ENCODE data around the gene CNTN2. TPM values are rescaled to one million over a fixed set of nuclear protein-coding genes. Genes with fewer than 3 reads are reported as not detected.

Gene CNTN2
- total RNA-seq, 2 experiments from 2014 or later, result not detected

DNA sequence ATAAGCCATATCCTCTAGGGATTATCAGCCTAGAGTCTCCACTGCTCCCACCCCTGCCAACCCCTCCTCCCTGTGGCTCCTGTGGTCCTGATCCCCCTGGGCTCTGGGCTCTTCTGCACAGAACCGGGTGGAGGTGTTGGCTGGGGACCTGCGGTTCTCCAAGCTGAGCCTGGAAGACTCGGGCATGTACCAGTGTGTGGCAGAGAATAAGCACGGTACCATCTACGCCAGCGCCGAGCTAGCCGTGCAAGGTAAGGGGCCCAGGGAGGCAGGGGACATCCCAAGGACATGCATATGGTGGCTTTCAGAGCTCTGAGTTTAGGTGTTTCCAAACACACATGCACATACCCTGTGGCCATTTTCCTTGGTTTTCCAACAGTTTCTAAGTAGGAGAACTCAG lies 19.3 kb downstream of the CNTN2 start:
- Mint-ChIP-seq H3K4me3 (no peak overlapping the region), H3K27me3 (no peaks in the 10 kb centered on the region), H3K27ac (no peak overlapping the region), H3K9me3 (no peaks in the 10 kb centered on the region), H3K36me3 (ENCODE audit: low read depth) (no peaks in the 10 kb centered on the region), H3K4me1 (no peaks in the 10 kb centered on the region)
- ChIA-PET POLR2A (interaction anchor here (1.6 kb wide), 1 partner anchor 13 kb away, joined by 5 read pairs; no protein-coding TSS in a partner anchor), CTCF (interaction anchor here (0.5 to 4.4 kb wide), 31 partner anchors 9 to 379 kb away, joined by 3 to 70 read pairs (median 7); partner anchors contain the start of gene TMEM81)
- no peak for DNase-seq

DNA sequence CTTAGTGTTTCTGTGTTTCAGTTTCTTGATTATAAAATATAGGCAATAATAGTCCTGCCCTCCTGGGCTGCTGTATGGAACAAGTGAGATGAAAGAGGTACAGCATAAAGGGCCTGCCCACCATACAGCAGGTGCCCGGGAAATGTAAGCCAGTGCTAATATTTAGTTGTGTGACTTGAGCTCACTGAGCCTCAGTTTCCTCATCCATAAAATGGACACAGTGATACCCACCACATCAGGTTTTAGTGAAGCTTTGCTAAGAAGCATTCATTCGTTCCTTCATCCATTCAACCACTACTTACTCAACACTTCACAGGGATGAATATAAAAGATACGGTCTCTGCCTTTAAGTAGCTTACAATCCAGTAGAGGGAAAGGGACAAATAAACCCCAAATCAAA lies 19.9 kb downstream of the CNTN2 start:
- no peak for DNase-seq
- no peaks in the 10 kb centered on the region for H3K9me3 Mint-ChIP-seq
- H3K4me3 Mint-ChIP-seq, result no peak overlapping the region
- H3K36me3 Mint-ChIP-seq (ENCODE audit: low read depth), result no peaks in the 10 kb centered on the region
- CTCF ChIA-PET, result interaction anchor here (0.7 to 4.4 kb wide), 12 partner anchors 10 to 263 kb away, joined by 3 to 70 read pairs (median 14); partner anchors contain the start of gene TMEM81
- H3K4me1 Mint-ChIP-seq, result no peaks in the 10 kb centered on the region
- H3K27me3 Mint-ChIP-seq, result no peaks in the 10 kb centered on the region
- POLR2A ChIA-PET, result interaction anchor here (1.6 kb wide), 1 partner anchor 12 kb away, joined by 5 read pairs; no protein-coding TSS in a partner anchor
- H3K27ac Mint-ChIP-seq, result no peak overlapping the region

DNA sequence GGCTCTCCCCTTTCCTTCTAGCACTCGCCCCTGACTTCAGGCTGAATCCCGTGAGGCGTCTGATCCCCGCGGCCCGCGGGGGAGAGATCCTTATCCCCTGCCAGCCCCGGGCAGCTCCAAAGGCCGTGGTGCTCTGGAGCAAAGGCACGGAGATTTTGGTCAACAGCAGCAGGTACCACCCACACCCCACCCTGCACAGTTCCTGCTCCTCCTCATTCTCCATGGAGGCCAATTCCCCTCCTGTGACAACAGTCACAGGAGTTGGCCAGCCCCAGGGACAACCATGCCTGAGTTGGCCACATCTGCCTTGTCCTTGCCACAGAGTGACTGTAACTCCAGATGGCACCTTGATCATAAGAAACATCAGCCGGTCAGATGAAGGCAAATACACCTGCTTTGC lies 21.3 kb downstream of the CNTN2 start:
- Mint-ChIP-seq H3K27me3 (no peaks in the 10 kb centered on the region), H3K4me1 (no peaks in the 10 kb centered on the region), H3K4me3 (no peak overlapping the region), H3K9me3 (no peaks in the 10 kb centered on the region), H3K36me3 (ENCODE audit: low read depth) (no peaks in the 10 kb centered on the region), H3K27ac (no peak overlapping the region)
- ChIA-PET CTCF (interaction anchor here (1.4 to 4.4 kb wide), 3 partner anchors 8 to 190 kb away, joined by 3 to 70 read pairs (median 34); no protein-coding TSS in a partner anchor), POLR2A (no interaction called here)
- DNase-seq, result no peak

DNA sequence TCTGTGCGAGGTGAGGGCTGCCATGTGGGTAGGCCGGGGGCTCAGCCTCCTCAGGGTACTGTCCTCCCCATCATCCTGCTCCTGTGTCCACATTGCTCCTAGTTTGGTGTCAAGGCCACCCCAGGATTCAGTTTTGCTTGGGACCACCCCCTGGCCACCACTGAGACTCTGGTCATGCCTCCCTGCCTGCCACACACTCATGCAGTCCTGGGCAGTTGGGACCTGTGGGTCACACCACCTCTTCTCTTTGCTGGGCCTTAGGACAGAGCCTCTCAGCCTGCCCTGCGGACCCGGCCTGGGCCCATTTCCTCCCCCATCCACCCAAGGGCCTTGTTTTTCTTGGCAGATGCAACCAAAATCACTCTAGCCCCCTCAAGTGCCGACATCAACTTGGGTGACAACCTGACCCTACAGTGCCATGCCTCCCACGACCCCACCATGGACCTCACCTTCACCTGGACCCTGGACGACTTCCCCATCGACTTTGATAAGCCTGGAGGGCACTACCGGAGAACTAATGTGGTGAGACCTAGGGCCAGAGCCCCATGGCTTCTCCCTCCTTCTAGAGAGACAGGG lies 21.8 kb downstream of the CNTN2 start:
- Mint-ChIP-seq H3K36me3 (ENCODE audit: low read depth) (no peaks in the 10 kb centered on the region), H3K9me3 (no peaks in the 10 kb centered on the region), H3K4me3 (no peak overlapping the region), H3K4me1 (no peaks in the 10 kb centered on the region), H3K27me3 (no peaks in the 10 kb centered on the region), H3K27ac (no peak overlapping the region)
- ChIA-PET CTCF (no interaction called here), POLR2A (no interaction called here)
- DNase-seq, result no peak

DNA sequence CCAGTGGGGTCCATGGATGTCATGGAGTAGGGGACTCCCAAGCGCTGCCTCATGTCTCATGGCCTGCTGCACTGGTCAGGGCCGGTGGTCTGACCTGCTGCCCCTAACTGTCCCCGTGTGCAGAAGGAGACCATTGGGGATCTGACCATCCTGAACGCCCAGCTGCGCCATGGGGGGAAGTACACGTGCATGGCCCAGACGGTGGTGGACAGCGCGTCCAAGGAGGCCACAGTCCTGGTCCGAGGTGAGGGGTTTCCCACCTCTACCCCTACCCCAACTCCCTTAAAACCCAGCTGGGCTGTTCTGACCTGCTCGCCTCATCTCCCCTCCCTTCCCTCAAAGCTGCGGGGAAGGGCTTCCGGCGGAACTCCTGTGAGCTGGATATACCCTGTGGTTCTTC lies 22.7 kb downstream of the CNTN2 start:
- H3K4me1 Mint-ChIP-seq, result no peaks in the 10 kb centered on the region
- H3K27me3 Mint-ChIP-seq, result no peaks in the 10 kb centered on the region
- no peak overlapping the region for H3K4me3 Mint-ChIP-seq
- DNase-seq, result no peak
- ChIA-PET CTCF (interaction anchor here (0.6 to 1.0 kb wide), 3 partner anchors 91 to 260 kb away, joined by 3 read pairs; no protein-coding TSS in a partner anchor), POLR2A (interaction anchor here (0.8 kb wide), 1 partner anchor 10 kb away, joined by 4 read pairs; no protein-coding TSS in a partner anchor)
- H3K9me3 Mint-ChIP-seq, result no peaks in the 10 kb centered on the region
- no peaks in the 10 kb centered on the region for H3K36me3 Mint-ChIP-seq (ENCODE audit: low read depth)
- H3K27ac Mint-ChIP-seq, result no peak overlapping the region

DNA sequence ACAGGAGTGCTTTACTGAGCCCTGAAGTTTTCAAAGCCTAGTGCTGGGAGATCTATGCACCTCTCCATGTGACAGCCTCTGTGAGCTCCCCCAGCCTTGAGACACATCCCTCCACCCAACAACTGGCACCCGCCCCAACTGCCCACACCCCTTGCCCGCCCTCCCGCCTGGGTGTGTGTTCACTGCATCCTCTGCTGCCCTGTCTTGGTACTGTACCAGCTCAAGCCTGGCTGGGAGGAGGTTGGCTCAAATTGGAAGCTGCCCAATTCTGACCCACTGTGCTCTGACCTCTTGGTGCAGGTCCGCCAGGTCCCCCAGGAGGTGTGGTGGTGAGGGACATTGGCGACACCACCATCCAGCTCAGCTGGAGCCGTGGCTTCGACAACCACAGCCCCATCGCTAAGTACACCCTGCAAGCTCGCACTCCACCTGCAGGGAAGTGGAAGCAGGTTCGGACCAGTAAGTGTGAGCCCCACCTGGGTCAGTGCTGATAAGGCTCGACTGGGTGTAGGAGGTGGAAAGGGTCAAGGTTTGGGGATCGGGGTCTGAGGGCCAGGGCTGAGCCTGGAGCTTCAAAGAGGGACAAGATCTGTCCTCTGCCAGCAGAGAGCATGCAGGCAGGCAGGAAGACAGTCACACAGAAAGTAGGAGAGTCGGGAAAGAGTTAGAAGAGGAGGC lies 23.3 kb downstream of the CNTN2 start:
- Mint-ChIP-seq H3K9me3 (no peaks in the 10 kb centered on the region), H3K27ac (no peak overlapping the region), H3K27me3 (no peaks in the 10 kb centered on the region), H3K36me3 (ENCODE audit: low read depth) (no peaks in the 10 kb centered on the region), H3K4me3 (no peak overlapping the region), H3K4me1 (no peaks in the 10 kb centered on the region)
- CTCF ChIA-PET, result interaction anchor here (0.6 to 1.0 kb wide), 4 partner anchors 14 to 260 kb away, joined by 3 read pairs; no protein-coding TSS in a partner anchor
- DNase-seq, result no peak
- POLR2A ChIA-PET, result interaction anchor here (0.8 kb wide), 1 partner anchor 10 kb away, joined by 4 read pairs; no protein-coding TSS in a partner anchor

DNA sequence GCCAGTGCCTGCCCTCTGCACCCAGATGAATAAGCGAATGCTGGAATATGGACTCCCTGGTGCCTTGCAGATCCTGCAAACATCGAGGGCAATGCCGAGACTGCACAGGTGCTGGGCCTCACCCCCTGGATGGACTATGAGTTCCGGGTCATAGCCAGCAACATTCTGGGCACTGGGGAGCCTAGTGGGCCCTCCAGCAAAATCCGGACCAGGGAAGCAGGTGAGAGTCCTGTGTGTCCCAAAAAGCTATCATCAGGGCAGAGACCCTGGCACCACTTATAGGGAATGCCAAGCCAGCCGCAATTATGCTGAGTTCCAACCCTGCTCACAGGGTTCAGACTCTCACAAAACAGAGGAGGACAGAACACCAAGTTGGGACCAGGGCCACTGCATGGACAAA lies 24.0 kb downstream of the CNTN2 start:
- Mint-ChIP-seq H3K36me3 (ENCODE audit: low read depth) (no peaks in the 10 kb centered on the region), H3K27me3 (no peaks in the 10 kb centered on the region), H3K27ac (no peak overlapping the region), H3K4me1 (no peaks in the 10 kb centered on the region), H3K4me3 (no peak overlapping the region), H3K9me3 (no peaks in the 10 kb centered on the region)
- DNase-seq, result no peak
- POLR2A ChIA-PET, result no interaction called here
- CTCF ChIA-PET, result interaction anchor here (0.8 kb wide), 1 partner anchor 15 kb away, joined by 3 read pairs; no protein-coding TSS in a partner anchor

DNA sequence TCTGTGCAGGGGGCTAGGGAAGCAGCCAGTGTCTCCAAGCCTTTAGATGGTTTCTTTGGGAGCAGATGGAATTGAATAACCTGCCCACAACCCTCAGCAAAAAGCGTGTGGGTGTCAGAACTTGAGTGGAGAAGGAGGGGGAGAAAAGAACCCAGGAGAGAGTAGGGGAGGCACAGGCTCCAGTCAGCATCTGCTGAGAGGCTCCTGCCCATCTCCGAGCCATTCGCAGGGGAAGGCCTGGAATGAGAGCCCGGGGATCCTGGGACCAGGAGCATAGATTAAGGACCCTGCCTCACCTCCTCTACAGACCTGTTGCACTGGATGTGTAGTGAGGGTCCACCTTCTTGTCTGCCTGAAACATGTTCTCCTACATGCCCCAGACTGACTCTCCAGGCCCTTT lies 25.0 kb downstream of the CNTN2 start:
- DNase-seq, result no peak
- H3K4me1 Mint-ChIP-seq, result no peaks in the 10 kb centered on the region
- no peaks in the 10 kb centered on the region for H3K9me3 Mint-ChIP-seq
- H3K27me3 Mint-ChIP-seq, result no peaks in the 10 kb centered on the region
- CTCF ChIA-PET, result no interaction called here
- H3K36me3 Mint-ChIP-seq (ENCODE audit: low read depth), result no peaks in the 10 kb centered on the region
- no peak overlapping the region for H3K27ac Mint-ChIP-seq
- POLR2A ChIA-PET, result no interaction called here
- H3K4me3 Mint-ChIP-seq, result no peak overlapping the region

DNA sequence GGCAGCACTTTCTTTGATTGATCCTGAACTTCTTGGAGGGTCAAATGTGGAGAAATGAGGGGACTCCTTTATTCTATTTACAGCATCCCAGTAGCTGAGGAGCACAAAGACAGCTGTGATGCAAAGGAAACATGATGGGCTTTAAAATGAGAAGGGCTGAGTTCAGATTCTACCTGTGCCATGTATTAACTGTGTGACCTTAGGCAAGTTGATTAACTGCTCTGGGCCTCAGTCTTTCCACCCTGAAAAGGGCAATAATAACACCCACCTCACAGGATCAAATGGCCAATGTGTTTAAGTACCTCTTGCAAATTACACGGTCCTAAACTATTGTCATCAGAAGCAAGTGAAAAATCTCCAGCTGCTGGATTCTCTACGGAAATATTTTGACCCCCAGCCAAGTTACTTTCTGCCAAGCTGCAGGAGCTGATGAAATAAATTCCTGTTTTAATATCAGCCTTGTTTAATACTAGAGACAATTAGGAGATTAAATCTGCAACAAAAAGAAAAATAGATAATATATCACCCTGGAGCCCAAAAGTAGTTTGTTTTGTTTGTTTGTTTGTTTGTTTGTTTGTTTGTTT lies 25.5 kb downstream of the CNTN2 start:
- DNase-seq, result no peak
- ChIA-PET POLR2A (no interaction called here), CTCF (no interaction called here)
- Mint-ChIP-seq H3K27ac (no peak overlapping the region), H3K4me3 (no peak overlapping the region), H3K9me3 (no peaks in the 10 kb centered on the region), H3K27me3 (no peaks in the 10 kb centered on the region), H3K36me3 (ENCODE audit: low read depth) (no peaks in the 10 kb centered on the region), H3K4me1 (no peaks in the 10 kb centered on the region)

DNA sequence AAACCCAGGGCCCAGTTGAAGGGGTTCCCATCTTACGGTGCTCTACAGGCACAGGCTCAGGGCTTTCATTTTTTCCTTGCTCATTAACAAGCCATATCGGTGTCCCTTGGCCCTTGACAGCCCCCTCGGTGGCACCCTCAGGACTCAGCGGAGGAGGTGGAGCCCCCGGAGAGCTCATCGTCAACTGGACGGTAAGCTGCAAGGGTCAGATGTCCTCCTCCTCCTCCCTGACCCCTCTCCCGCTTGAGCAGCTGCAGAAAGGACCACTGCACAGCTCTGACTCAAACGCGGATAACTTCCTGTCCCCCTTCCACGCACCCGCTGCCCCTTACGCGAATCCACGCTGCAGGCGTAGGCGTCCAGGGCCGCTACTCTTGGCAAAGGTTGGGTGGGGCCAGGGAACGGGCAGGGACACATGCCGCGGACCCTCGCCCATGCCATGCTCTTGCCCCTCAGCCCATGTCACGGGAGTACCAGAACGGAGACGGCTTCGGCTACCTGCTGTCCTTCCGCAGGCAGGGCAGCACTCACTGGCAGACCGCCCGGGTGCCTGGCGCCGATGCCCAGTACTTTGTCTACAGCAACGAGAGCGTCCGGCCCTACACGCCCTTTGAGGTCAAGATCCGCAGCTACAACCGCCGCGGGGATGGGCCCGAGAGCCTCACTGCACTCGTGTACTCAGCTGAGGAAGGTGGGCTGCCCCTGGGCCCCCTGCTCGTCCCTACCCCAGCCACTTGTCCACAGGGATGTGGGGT lies 26.5 kb downstream of the CNTN2 start:
- no peak for DNase-seq
- Mint-ChIP-seq H3K9me3 (no peaks in the 10 kb centered on the region), H3K4me3 (no peak overlapping the region), H3K27ac (no peak overlapping the region), H3K27me3 (no peaks in the 10 kb centered on the region), H3K36me3 (ENCODE audit: low read depth) (no peaks in the 10 kb centered on the region), H3K4me1 (no peaks in the 10 kb centered on the region)
- POLR2A ChIA-PET, result no interaction called here
- CTCF ChIA-PET, result no interaction called here

DNA sequence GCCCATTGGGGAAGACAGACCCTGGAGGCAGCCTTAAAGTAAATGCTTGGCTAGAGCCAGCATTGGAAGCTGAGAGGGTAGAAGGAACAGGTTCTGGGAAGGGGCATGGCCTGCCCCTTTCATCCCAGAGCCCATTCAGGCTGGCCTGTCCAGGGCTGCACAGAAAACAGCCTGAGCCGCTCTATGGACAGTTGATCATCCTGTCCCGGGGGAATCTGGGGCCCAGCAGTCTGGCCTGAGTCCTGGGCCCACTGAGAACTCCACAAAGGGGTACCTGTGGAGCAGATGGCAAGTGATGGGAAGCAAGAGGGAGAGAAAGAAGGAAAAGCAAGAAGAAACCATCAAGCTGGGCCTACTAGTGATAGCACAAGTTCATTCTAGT lies 28.0 kb downstream of the CNTN2 start:
- no peak for DNase-seq
- CTCF ChIA-PET, result interaction anchor here (0.6 to 3.2 kb wide), 3 partner anchors 10 to 567 kb away, joined by 4 to 16 read pairs (median 4); partner anchors contain the start of gene RBBP5
- POLR2A ChIA-PET, result no interaction called here
- no peaks in the 10 kb centered on the region for H3K9me3 Mint-ChIP-seq
- no peak overlapping the region for H3K4me3 Mint-ChIP-seq
- H3K36me3 Mint-ChIP-seq (ENCODE audit: low read depth), result no peaks in the 10 kb centered on the region
- no peak overlapping the region for H3K27ac Mint-ChIP-seq
- H3K4me1 Mint-ChIP-seq, result no peaks in the 10 kb centered on the region
- H3K27me3 Mint-ChIP-seq, result no peaks in the 10 kb centered on the region

DNA sequence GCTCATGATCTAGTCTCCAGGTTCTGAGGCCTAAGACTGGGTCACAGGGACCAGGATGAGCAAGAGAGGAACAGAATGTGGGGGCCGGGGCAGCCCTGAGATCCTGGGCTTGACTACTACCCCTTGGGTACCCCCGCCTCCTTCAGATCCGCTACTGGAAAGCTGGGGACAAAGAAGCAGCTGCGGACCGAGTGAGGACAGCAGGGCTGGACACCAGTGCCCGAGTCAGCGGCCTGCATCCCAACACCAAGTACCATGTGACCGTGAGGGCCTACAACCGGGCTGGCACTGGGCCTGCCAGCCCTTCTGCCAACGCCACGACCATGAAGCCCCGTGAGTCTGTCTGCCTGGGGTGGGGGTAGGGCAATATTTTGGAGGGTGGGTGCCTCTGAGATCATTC lies 28.8 kb downstream of the CNTN2 start:
- no peaks in the 10 kb centered on the region for H3K9me3 Mint-ChIP-seq
- no peak overlapping the region for H3K27ac Mint-ChIP-seq
- no peaks in the 10 kb centered on the region for H3K36me3 Mint-ChIP-seq (ENCODE audit: low read depth)
- no peak overlapping the region for H3K4me3 Mint-ChIP-seq
- H3K27me3 Mint-ChIP-seq, result no peaks in the 10 kb centered on the region
- ChIA-PET CTCF (interaction anchor here (1.3 to 3.2 kb wide), 2 partner anchors 8 to 10 kb away, joined by 3 to 16 read pairs; no protein-coding TSS in a partner anchor), POLR2A (no interaction called here)
- no peaks in the 10 kb centered on the region for H3K4me1 Mint-ChIP-seq
- no peak for DNase-seq

DNA sequence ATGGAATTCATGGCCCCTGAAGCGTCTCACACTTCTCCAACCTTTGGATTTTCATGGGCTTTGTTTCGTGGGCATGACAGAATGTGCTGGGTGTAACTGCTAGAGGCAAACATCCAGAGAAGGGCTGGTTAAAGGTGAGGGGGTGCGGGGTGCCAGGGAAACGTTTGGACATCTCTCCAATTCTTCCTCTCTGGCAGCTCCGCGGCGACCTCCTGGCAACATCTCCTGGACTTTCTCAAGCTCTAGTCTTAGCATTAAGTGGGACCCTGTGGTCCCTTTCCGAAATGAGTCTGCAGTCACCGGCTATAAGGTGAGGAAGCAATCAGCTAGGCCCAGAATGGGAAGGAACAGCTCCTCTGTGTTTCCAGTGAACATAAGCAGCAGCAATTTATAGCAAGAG lies 29.3 kb downstream of the CNTN2 start:
- CTCF ChIA-PET, result interaction anchor here (1.3 to 3.2 kb wide), 2 partner anchors 9 to 11 kb away, joined by 3 to 16 read pairs; no protein-coding TSS in a partner anchor
- H3K4me3 Mint-ChIP-seq, result no peak overlapping the region
- H3K4me1 Mint-ChIP-seq, result no peaks in the 10 kb centered on the region
- H3K27me3 Mint-ChIP-seq, result no peaks in the 10 kb centered on the region
- no peak overlapping the region for H3K27ac Mint-ChIP-seq
- no peak for DNase-seq
- POLR2A ChIA-PET, result no interaction called here
- no peaks in the 10 kb centered on the region for H3K9me3 Mint-ChIP-seq
- no peaks in the 10 kb centered on the region for H3K36me3 Mint-ChIP-seq (ENCODE audit: low read depth)

All from activated CD4-positive, alpha-beta memory T cell treated with anti-CD3 and anti-CD28 coated beads, Interleukin-2, amount 10 ng/mL, durations not matched to agents 7 days and 5 days (primary cell).